ENCODE measurements around the gene TNFAIP1.
A peak's percentile ranks its signal among the peaks of the same experiment; 100 is the strongest.

GRCh38 chr17:28372203-28372944 is 36.8 kb downstream of the TNFAIP1 start:
- TF ChIP-seq CTCF (IDR thresholded peaks at IDR 0.05): peak; percentile 7; the same call in 1 of the 2 replicates
- TF ChIP-seq ZFX (IDR thresholded peaks at IDR 0.05; ENCODE audit: borderline replicate concordance): 0 out of 2 replicates have a peak, but pooled peaks have one; percentile 57
